ENCODE results near the gene MORN4.

DNA sequence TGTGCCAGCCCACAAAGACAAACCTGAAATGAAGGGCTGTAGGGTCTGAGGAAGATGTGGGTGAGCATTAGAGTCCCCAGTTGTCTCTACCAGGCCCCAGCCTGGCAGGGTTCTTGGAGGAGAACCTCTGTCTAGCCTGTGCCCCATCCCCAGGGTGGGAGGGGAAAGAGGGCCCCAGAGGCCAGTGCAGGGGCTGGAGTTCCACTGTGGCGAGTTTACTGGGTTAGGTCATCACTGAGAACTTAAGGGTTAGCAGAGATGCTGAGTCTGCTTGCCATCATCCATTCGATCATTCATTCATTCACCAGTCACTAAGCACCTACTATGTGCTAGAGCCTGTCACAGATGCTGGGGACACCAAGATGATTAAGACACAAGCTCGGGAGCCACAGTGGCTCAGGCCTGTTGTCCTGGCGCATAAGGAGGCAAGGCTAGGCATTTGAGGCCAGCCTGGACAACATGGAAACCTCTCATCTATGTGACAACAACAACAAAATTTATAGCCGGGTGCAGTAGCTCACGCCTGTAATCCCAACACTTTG lies 58.1 kb downstream of the MORN4 start:
- TF ChIP-seq, protein P1, sequence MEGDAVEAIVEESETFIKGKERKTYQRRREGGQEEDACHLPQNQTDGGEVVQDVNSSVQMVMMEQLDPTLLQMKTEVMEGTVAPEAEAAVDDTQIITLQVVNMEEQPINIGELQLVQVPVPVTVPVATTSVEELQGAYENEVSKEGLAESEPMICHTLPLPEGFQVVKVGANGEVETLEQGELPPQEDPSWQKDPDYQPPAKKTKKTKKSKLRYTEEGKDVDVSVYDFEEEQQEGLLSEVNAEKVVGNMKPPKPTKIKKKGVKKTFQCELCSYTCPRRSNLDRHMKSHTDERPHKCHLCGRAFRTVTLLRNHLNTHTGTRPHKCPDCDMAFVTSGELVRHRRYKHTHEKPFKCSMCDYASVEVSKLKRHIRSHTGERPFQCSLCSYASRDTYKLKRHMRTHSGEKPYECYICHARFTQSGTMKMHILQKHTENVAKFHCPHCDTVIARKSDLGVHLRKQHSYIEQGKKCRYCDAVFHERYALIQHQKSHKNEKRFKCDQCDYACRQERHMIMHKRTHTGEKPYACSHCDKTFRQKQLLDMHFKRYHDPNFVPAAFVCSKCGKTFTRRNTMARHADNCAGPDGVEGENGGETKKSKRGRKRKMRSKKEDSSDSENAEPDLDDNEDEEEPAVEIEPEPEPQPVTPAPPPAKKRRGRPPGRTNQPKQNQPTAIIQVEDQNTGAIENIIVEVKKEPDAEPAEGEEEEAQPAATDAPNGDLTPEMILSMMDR (IDR thresholded peaks at IDR 0.05): no peak
- no peak for TF ChIP-seq POLR2A (IDR thresholded peaks at IDR 0.05)

Measured in Peyer's patch (tissue), 4 donors.